Mucosa of descending colon (tissue), 3 donors: ENCODE measurements around the gene CFL1. TPM values are rescaled to one million over a fixed set of nuclear protein-coding genes. Genes with fewer than 3 reads are reported as not detected.
A peak's percentile ranks its signal among the peaks of the same experiment; 100 is the strongest.

ENCODE experiments used
- ATAC-seq: fragments of 200-7000 bp; cut with Tn5 transposase; one replicate; pipeline ENCODE4 v1.9.1; 2020; ENCODE audit warnings: mild to moderate bottlenecking, moderate library complexity
- DNase-seq, 3 donors: peaks; one replicate each; pipeline ENCODE4 v3.0.0-alpha.2; 2020
- H3K36me3 ChIP-seq: fragments of 200-600 bp; one replicate; pipeline ENCODE4 v1.8.0; 2021; ENCODE audit warnings: low read depth, mild to moderate bottlenecking
- H3K4me1 ChIP-seq: fragments of 200-600 bp; one replicate; pipeline ENCODE4 v1.8.0; 2021; ENCODE audit warnings: low read depth, mild to moderate bottlenecking
- H3K4me3 ChIP-seq: fragments of 200-600 bp; one replicate; pipeline ENCODE4 v1.8.0; 2021; ENCODE audit warnings: mild to moderate bottlenecking
- H3K9me3 ChIP-seq: fragments of 200-600 bp; one replicate; pipeline ENCODE4 v1.8.0; 2021; ENCODE audit warnings: mild to moderate bottlenecking
- intact Hi-C, 2 donors: fragments of 100-400 bp; cut with DNase I in 1 of 2; cut with micrococcal nuclease in 1 of 2; formaldehyde crosslinking; loops; one replicate each; pipeline versions ENCODE4 v1.11.0 to v1.11.1; 2022; cut with DNase I, micrococcal nuclease
- total RNA-seq, 3 donors: library from RNA; stranded (reverse); fragmentation: NEBNext Ultra II Directional in 2 of 3; extraction: Animal tissue kit (Norgen Biotek cat#: 25700) in 2 of 3; gene quantifications; one replicate each; pipeline versions ENCODE4 v1.2.1 to v1.2.4, GENCODE V29; 2021 to 2023
- TF ChIP-seq, protein P1 (sequence below): fragments of 200-600 bp; IDR thresholded peaks from one replicate; pipeline ENCODE4 v1.8.0; 2022; ENCODE audit warnings: antibody characterized with exemption, mild to moderate bottlenecking
- donor health status: DM: no; HTN: no; CAD: no; lungs with moderate emphysema.
- donor health status: DM: no; HTN: no; CAD: no.
- donor health status: DM: no; HTN: yes; CAD: no.

CFL1 gene
- total RNA-seq, 3 donors from 2014 or later = 1,004 to 2,046 (median 1,725) TPM

DNA sequence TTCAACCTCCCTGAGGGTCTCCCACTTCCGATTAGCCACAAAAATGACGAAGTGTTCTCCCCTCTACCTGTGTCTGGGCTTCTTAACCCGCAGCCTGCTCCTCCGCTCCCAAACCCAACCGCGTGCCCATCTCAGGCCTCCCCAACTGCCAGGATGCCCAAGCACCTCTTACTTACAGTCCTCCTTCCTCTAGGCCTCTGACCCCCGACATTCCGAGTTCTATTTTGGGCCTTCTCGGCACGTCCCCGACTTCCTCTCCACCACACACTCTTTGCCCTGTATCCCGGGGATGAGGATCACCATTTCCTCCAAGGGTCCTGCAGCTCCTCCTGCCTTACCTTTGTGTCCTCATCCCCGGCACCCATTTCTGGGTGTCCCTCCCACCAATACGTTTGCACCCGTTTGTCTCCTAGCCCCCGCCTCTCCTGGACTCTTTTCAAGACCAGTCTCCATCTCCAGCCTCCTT is 1.9 kb upstream of the CFL1 start:
- Histone ChIP-seq H3K4me3 (peak overlapping the region; percentile 57), H3K36me3 (peaks cover 8% of the 10 kb centered on the region), H3K9me3 (no peaks in the 10 kb centered on the region), H3K4me1 (peaks cover 32% of the 10 kb centered on the region)
- TF ChIP-seq, protein P1, sequence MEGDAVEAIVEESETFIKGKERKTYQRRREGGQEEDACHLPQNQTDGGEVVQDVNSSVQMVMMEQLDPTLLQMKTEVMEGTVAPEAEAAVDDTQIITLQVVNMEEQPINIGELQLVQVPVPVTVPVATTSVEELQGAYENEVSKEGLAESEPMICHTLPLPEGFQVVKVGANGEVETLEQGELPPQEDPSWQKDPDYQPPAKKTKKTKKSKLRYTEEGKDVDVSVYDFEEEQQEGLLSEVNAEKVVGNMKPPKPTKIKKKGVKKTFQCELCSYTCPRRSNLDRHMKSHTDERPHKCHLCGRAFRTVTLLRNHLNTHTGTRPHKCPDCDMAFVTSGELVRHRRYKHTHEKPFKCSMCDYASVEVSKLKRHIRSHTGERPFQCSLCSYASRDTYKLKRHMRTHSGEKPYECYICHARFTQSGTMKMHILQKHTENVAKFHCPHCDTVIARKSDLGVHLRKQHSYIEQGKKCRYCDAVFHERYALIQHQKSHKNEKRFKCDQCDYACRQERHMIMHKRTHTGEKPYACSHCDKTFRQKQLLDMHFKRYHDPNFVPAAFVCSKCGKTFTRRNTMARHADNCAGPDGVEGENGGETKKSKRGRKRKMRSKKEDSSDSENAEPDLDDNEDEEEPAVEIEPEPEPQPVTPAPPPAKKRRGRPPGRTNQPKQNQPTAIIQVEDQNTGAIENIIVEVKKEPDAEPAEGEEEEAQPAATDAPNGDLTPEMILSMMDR = no peak
- DNase-seq (peak in 1 of 3 donors; percentile 79), ATAC-seq (no peak)
- intact Hi-C loops = no loop called here

DNA sequence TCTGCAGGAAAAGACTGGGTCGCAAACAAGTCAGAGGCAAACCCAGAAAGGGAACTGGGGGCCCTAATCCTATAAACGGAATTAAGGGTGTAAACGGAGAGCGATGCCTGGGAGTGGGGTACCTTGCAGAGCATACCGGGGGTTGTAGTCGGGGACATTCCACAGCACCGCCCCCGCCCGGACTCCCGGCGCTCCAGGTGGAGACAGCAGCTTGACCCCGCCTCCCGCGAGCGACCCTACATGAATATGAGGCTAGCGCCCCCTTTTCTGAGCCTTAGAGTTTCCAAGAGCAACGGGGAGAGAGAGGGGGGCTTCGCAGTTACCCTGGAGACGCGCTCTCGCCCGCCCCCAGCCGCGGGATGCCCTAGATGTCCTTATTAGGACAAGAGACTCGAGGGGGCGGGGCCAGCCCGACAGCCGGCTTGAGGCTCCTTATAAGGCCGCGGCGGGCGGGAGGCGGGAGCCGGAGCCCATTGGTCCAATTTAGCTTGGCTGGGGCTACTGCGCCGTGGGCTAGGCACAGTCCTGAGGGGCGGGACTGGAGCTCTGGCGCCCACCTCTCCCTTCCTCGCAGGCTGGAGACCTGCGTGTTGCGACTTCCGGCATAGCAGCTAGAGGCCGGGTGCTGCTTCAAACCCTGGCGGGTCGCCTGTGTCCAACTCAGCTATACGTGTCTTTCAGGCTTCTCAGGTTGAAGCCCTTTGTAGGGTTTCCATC is 1.3 kb upstream of the CFL1 start:
- Histone ChIP-seq H3K4me1 (peaks cover 32% of the 10 kb centered on the region), H3K4me3 (peak overlapping the region; percentile 20)
- TF ChIP-seq, protein P1 = no peak

DNA sequence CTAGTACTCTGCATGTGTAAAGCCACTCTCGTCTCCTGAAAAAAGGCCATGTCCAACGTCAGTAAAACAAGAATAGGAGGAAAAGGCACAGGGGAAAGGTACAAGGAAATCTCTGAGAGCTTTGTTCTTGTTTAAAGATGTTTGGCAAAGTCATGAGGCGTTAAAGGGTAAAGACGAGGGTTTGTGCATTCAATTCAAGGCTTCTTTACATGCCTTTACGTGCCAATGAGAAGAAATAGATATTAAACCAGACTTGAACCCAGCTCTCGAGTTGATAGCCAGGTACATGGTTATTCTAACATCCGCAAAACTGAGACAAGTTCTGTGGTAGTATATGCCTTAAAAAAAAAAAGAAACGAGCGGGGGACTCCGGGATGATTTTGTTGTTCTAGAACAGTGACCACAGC is 704 bp upstream of the CFL1 start:
- Histone ChIP-seq H3K9me3 (no peaks in the 10 kb centered on the region), H3K36me3 (peaks cover 8% of the 10 kb centered on the region), H3K4me3 (peak overlapping the region; percentile 20), H3K4me1 (peaks cover 34% of the 10 kb centered on the region)
- intact Hi-C loops = no loop called here
- ATAC-seq = no peak
- no peak for DNase-seq
- TF ChIP-seq, protein P1 = no peak

More for the DNA sequence above, 1.3 kb upstream of the CFL1 start:
- Histone ChIP-seq H3K36me3 (peaks cover 8% of the 10 kb centered on the region), H3K9me3 (no peaks in the 10 kb centered on the region)
- ATAC-seq (peak; percentile 63), DNase-seq (peak; percentile 98 to 100 (median 100))
- intact Hi-C loops = no loop called here

DNA sequence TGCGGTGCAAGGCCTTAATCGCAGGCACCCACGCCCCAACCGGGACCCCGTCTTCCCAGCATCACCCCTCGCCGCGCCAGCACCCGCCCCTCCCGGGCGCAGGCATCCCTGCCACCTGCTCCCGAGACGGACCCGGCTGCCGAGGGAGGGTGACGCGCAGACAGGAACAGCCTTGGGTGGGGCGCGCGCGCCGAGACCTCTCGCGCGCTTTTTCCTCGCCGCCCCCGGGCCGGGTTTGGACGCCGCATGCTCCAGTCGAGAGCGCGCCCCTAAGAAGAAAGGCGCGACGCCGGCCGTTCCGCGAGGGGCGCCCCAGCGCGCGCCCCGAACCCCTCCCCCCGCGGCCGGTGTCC is 504 bp downstream of the CFL1 start:
- Histone ChIP-seq H3K4me1 (peaks cover 46% of the 10 kb centered on the region), H3K4me3 (peak overlapping the region; percentile 99), H3K9me3 (no peaks in the 10 kb centered on the region), H3K36me3 (peaks cover 4% of the 10 kb centered on the region)
- ATAC-seq (no peak), DNase-seq (peak; percentile 70 to 86 (median 81))
- intact Hi-C loops = no loop called here
- TF ChIP-seq, protein P1 = no peak

DNA sequence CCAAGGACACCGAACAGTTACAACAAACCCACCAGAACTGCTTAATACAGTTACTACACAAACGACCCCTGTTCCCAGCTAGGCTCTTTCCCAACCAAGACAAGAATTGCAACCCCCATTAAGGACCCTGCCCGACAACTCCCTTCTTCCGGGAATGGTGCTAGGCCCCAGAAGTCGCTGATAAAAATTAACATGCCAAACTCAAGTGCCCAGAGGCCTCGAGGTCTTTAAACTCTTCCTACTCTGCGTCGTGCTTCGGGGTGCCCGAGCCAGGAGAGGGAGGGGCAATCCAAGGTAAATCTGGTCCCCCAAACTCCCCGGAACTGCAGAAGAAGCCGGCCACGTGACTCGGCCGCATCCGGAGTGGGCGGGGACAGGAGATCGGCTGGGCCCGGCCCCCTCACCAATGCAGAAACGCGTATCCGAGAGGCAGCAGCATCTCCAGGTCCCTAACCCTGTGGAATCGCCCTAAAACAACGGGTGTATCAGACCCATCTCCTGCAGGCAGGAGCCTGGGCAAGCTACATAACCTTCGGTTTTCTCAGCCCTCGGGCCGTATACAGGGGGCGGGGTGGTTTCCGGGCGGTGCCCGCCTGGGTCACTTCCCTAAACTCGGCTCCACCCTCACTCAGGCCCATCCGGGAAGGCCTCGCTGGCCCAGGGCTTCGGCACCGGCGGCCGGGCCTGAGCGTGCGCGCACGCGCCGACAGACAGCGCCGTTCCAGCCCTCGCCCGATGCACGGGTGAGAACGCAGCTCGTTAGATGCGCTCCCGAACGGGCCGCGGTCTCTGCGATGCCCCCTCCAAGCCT is 1.1 kb downstream of the CFL1 start:
- DNase-seq (peak; percentile 91 to 93 (median 91)), ATAC-seq (peak; percentile 33)
- intact Hi-C loops = no loop called here
- Histone ChIP-seq H3K9me3 (no peaks in the 10 kb centered on the region), H3K4me1 (peaks cover 51% of the 10 kb centered on the region), H3K4me3 (peak overlapping the region; percentile 99), H3K36me3 (peaks cover 4% of the 10 kb centered on the region)
- TF ChIP-seq, protein P1 = no peak
